Heart left ventricle (tissue), 13 donors: ENCODE data around the gene KCNQ4.

ENCODE experiments used
- POLR2A ChIP-seq, 2 donors: fragments of 450-650 bp; IDR thresholded peaks; one replicate each; pipeline ENCODE4 v1.6.1; 2017; ENCODE audit warnings: antibody characterized with exemption in 2 of 2, mild to moderate bottlenecking in 2 of 2, moderate library complexity in 2 of 2
- TF ChIP-seq, protein P1 (sequence below), 12 donors: fragments of 200-600 bp; sonication (generic) in 4 of 12; IDR thresholded peaks; one replicate each; pipeline versions ENCODE4 v1.5.0 to v1.8.0; 2018 to 2022; ENCODE audit warnings: antibody characterized with exemption in 12 of 12, mild to moderate bottlenecking in 5 of 12
- donor health status: ischemic (EF 13 %, LVEDD 7.1; RV severe dilation, severe dysfunction).
- donor health status: DM: no; HTN: yes; CAD: no.
- donor health status: DM: no; HTN: no; CAD: no.
- donor health status: ischemic (EF 25% LVEDD 6.9; RV normal size, moderate dysfunction).
- donor health status: ischemic (EF 25% LVEDD 5.7; RV mildly dilated, moderate dysfunction).
- donor health status: ischemic (EF 35%, LVEDD 5.7; RV mildly dilated, moderate dysfunction).
- donor health status: nonischemic (EF 11% LVEDD 7.7; RV severe dilation, severe dysfunction).
- donor health status: DM: yes; HTN: yes; CAD: no.
- donor health status: PGD.
- donor health status: ischemic (EF 29% LVEDD 5.4; RV normal size, mild dysfunction).
- donor health status: nonischemic (EF 23%, LVEDD 6.1; RV moderate dilation, normal function).

DNA sequence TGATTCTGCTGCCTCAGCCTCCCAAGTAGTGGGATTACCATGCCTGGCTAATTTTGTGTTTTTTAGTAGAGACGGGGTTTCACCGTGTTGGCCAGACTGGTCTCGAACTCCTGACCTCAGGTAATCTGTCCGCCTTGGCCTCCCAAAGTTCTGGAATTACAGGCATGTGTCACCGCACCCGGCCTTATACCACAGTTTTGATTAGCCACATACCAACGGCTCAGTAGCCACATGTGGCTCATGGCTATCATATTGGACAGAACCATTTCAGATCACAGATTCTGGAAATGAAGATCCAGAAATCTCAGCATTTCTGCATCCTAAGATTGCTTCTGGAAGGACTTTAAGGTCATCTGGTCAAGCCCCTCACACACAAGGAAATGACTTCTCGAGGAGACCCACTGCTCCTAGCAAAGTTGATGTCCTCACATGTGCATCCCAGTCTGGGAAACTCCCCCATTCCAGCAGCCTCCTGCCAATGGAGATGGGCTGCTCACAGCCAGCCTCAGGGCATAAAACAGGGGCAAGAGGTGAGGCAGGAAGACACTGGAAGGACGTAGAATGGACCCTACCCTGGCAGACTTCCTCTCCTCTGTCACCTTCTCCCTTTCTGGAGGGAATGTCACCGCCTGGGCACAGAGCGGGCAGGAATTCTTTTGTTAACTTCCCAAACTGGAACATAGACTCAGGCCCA, 96.0 kb downstream of the KCNQ4 start:
- TF ChIP-seq POLR2A (IDR thresholded peaks at IDR 0.05): no peak
- TF ChIP-seq, protein P1, sequence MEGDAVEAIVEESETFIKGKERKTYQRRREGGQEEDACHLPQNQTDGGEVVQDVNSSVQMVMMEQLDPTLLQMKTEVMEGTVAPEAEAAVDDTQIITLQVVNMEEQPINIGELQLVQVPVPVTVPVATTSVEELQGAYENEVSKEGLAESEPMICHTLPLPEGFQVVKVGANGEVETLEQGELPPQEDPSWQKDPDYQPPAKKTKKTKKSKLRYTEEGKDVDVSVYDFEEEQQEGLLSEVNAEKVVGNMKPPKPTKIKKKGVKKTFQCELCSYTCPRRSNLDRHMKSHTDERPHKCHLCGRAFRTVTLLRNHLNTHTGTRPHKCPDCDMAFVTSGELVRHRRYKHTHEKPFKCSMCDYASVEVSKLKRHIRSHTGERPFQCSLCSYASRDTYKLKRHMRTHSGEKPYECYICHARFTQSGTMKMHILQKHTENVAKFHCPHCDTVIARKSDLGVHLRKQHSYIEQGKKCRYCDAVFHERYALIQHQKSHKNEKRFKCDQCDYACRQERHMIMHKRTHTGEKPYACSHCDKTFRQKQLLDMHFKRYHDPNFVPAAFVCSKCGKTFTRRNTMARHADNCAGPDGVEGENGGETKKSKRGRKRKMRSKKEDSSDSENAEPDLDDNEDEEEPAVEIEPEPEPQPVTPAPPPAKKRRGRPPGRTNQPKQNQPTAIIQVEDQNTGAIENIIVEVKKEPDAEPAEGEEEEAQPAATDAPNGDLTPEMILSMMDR (IDR thresholded peaks at IDR 0.05): no peak
